ENCODE results near the gene RFTN1.

Gene RFTN1

GRCh38 chr3:16509721-16510619, 3.5 kb downstream of the RFTN1 start:
- peak overlapping the region in 9 of 21 experiments; percentile 17 to 94 (median 81) for H3K27ac ChIP-seq

GRCh38 chr3:16508591-16508995, 4.9 kb downstream of the RFTN1 start:
- Histone ChIP-seq H3K4me3 (no peak overlapping the region), H3K27ac (peak overlapping the region in 2 of 21 experiments; percentile 39 to 94)

More at GRCh38 chr3:16509721-16510619, 3.5 kb downstream of the RFTN1 start:
- no peak overlapping the region for H3K4me3 ChIP-seq

GRCh38 chr3:16508243-16508578, 5.3 kb downstream of the RFTN1 start:
- Histone ChIP-seq H3K27ac (peak overlapping the region in 2 of 21 experiments; percentile 39 to 94), H3K4me3 (no peak overlapping the region)

GRCh38 chr3:16507578-16508242, 5.8 kb downstream of the RFTN1 start:
- no peak overlapping the region for H3K4me3 ChIP-seq
- peak overlapping the region in 2 of 21 experiments; percentile 39 to 94 for H3K27ac ChIP-seq

GRCh38 chr3:16506884-16507577, 6.5 kb downstream of the RFTN1 start:
- peak overlapping the region in 1 of 21 experiments; percentile 94 for H3K27ac ChIP-seq
- H3K4me3 ChIP-seq, result no peak overlapping the region

- Histone ChIP-seq H3K4me3 (no peak overlapping the region), H3K27ac (no peak overlapping the region)
Observed at GRCh38 chr3:16506451-16506850, 7.0 kb downstream of the RFTN1 start.

GRCh38 chr3:16504692-16505091, 8.8 kb downstream of the RFTN1 start:
- H3K27ac ChIP-seq, result no peak overlapping the region
- H3K4me3 ChIP-seq, result no peak overlapping the region

- no peak overlapping the region for H3K27ac ChIP-seq
- H3K4me3 ChIP-seq, result no peak overlapping the region
Observed at GRCh38 chr3:16504242-16504641, 9.3 kb downstream of the RFTN1 start.

- H3K27ac ChIP-seq, result no peak overlapping the region
- no peak overlapping the region for H3K4me3 ChIP-seq
Observed at GRCh38 chr3:16503191-16503776, 10.2 kb downstream of the RFTN1 start.

- no peak overlapping the region for H3K27ac ChIP-seq
- no peak overlapping the region for H3K4me3 ChIP-seq
Observed at GRCh38 chr3:16502347-16502908, 11.1 kb downstream of the RFTN1 start.

GRCh38 chr3:16501376-16501775, 12.1 kb downstream of the RFTN1 start:
- Histone ChIP-seq H3K4me3 (no peak overlapping the region), H3K27ac (no peak overlapping the region)

- Histone ChIP-seq H3K4me3 (no peak overlapping the region), H3K27ac (no peak overlapping the region)
Observed at GRCh38 chr3:16500911-16501310, 12.6 kb downstream of the RFTN1 start.

GRCh38 chr3:16500093-16500492, 13.4 kb downstream of the RFTN1 start:
- no peak overlapping the region for H3K4me3 ChIP-seq
- H3K27ac ChIP-seq, result no peak overlapping the region

- H3K27ac ChIP-seq, result no peak overlapping the region
- H3K4me3 ChIP-seq, result no peak overlapping the region
Observed at GRCh38 chr3:16499351-16499750, 14.1 kb downstream of the RFTN1 start.

GRCh38 chr3:16498130-16498890, 15.2 kb downstream of the RFTN1 start:
- Histone ChIP-seq H3K27ac (peak overlapping the region in 1 of 21 experiments; percentile 26), H3K4me3 (no peak overlapping the region)

GRCh38 chr3:16496408-16497222, 16.9 kb downstream of the RFTN1 start:
- Histone ChIP-seq H3K27ac (no peak overlapping the region), H3K4me3 (no peak overlapping the region)

GRCh38 chr3:16496008-16496407, 17.5 kb downstream of the RFTN1 start:
- Histone ChIP-seq H3K4me3 (no peak overlapping the region), H3K27ac (no peak overlapping the region)

GRCh38 chr3:16494814-16495431, 18.6 kb downstream of the RFTN1 start:
- H3K27ac ChIP-seq, result peak overlapping the region in 1 of 21 experiments; percentile 27
- H3K4me3 ChIP-seq, result no peak overlapping the region
